ENCODE results near the gene POU5F2. TPM values are rescaled to one million over a fixed set of nuclear protein-coding genes. Genes with fewer than 3 reads are reported as not detected.

POU5F2 gene
- total RNA-seq, 1 donor from 2014 or later, result 5.7 TPM

DNA sequence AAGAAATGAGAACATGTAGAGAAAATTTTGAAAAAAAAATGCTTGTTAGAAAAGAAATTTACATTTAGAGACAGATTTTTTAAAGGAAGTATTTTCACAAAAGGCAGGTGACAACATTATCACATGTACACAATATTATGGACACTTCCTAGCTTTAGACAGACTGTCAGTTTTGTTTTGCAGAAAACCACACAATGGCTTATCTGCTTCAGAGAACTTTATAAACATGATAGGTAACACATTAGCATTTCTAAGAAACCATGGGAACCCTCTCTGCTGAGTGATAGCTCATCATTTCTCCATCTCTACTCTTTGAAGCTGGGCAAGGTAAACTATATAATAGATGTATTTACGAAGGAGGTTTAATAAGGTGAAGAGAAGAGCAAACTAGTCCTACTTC lies 25.6 kb downstream of the POU5F2 start:
- DNase-seq, result no peak

DNA sequence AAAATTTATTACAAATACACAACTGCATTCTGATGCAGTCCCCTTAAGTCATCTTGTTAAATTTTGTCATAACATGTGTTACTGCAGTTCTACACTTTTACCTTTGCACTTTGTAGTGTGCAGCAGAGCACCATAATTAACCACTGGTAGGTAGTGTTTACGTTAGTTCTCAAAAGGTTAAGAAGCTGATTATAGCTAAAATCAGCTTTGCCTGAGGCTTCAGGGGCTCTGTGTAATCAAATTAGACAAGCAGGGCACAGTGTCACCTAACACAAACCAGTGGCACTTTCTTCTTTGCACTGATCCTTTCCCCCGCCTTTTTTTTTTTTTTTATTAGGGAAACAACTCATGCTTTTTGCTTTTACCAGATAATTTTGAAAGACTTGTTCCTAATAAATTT lies 26.1 kb downstream of the POU5F2 start:
- no peak for DNase-seq

- DNase-seq, result no peak
Measured at GRCh38 chr5:93708442-93708841, 33.0 kb downstream of the POU5F2 start.

GRCh38 chr5:93705896-93706295 lies 35.5 kb downstream of the POU5F2 start:
- DNase-seq, result no peak

GRCh38 chr5:93704996-93705395 lies 36.4 kb downstream of the POU5F2 start:
- peak; percentile 29 for DNase-seq

DNA sequence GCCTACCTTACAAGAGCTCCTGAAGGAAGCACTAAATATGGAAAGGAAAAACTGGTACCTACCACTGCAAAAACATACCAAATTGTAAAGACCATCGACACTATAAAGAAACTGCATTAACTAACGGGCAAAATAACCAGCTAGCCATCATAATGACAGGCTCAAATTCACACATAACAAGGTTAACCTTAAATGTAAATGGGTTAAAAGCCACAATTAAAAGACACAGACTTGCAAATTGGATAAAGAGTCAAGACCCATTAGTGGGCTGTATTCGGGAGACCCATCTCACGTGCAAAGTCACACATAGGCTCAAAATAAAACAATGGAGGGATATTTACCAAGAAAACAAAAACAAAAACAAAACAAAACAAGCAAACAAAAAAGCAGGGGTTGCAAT lies 49.4 kb downstream of the POU5F2 start:
- no peak for DNase-seq

Other genes starting within 250 kb of the POU5F2 start
- gene NR2F1-AS1, start 160.4 kb downstream of the POU5F2 start, total RNA-seq, result 16.7 TPM
- gene NR2F1, start 158.4 kb downstream of the POU5F2 start, total RNA-seq, result 31.2 TPM